GM21576 (cell line): ENCODE measurements around the gene LRRK2.

Experiments used
- ATAC-seq: cut with Tn5 transposase; IDR thresholded peaks from one replicate; pipeline ENCODE4 v1.9.1; 2021; ENCODE audit warnings: mild to moderate bottlenecking, moderate library complexity; ENCODE audit not compliant: unreplicated experiment

The LRRK2 gene

GRCh38 chr12:40224439-40225291 is at the start of gene LRRK2:
Gene LRRK2, plus strand, starts transcription at chr12:40224997. Its CDS starts 135 bp downstream, at chr12:40225132.
- ATAC-seq, result peak; percentile 48

GRCh38 chr12:40175045-40175444 is 49.8 kb upstream of the LRRK2 start:
- no peak for ATAC-seq

DNA sequence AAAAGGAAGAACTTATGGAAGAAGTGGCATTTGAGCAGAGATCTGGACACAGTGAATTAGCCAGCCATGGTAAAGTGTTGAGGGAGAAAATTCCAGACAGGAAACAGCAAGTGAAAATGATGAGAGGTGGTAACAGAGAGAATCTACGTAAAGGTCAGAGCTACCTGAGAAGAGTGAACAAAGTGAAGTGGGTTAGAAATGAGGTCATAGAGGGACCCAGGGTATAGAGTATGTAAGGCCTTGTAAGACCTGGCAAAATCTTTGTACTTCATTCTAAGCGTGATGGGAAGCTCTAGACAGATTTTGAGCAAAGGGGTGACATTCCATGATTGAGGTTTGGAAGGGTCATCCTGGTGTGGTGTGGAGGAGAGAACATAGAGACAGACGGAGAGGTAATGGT is 49.3 kb upstream of the LRRK2 start:
- ATAC-seq, result no peak

DNA sequence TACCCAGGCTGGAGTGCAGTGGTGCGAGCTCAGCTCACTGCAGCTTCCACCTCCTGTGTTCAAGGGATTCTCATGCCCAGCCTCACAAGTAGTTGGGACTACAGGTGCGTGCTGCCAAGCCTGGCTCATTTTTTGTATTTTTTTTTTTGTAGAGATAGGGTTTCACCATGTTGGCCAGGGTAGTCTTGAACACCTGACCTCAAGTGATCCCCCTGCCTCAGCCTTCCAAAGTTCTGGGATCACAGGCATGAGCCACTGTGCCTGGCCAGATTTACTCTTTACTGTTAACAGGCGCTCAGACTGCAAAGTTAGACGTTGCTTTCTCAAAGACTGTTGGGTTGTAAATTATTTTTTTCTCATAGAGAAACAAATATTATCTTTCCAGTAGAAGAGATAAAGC is 46.1 kb upstream of the LRRK2 start:
- ATAC-seq, result no peak

DNA sequence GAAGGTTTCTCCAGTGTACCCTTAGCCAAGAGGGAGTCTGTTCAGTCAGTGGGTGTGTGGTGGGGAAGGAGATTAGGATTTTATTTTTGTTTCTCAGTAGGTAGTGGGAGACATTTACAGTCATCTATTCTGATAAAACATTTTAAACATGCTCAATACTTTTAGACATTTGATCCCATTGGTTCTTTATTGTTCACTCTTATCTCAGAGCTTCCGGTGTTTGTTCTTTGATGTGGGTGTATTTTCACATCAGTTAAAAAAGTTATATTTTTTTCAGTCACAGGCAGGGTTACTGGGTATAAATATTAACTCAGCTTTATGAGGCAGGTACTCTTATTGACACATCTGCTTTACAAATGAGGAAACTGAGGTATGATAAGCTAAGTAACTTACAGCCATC is 43.3 kb upstream of the LRRK2 start:
- no peak for ATAC-seq

DNA sequence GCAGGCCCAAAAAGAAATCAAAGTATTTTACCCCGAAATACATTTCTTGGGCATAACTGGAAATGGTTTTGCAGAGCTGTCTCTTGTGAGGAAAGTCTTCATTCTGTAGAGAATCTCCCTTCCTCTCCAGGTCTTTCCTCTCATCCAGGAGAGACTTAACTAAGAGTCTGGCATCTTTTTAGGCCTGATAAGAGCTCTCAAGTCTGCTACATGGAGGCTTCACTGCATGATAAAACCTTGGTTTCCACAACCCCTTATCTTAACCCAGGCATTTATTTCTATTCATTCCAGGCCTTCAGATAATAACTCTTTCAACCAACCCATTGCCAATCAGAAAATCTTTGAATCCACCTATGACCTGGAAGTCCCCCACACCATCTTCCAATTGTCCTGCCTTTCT is 41.1 kb upstream of the LRRK2 start:
- no peak for ATAC-seq

DNA sequence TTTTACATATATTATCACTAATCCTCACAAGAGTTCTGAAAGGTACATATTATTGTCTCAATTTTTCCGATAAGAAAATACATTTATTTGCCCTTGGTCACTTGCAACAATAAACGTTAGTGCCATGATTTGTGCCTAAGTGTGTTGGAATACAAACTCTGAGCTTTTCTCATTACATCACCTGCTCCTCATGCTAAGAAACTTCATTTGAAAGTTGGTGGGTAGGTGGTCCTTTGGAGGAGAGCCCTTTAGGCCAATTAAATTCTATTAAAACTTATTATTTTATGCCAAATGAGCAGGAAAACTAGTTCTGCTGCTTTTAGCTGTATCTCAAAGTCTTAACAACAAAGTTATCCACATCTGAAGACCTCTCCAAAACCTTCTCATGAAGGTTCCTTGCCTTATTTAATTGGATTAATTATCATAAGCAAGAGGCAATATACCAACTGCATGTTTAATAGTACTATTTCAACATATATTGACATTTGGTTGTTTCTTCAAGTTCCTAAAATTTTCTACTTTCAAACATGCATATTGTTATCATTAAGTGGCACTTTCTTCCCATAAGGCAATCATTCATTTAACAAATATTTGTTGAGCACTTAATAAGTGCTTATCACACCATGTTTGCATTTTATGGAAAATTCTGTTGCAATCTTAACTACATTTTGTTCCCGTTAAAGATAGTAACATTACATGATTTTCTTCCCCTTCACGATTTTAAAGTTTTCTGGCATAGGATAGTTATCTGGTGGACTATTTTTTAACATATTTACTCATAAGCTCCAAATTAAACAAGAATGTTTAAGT is 40.1 kb upstream of the LRRK2 start:
- no peak for ATAC-seq

DNA sequence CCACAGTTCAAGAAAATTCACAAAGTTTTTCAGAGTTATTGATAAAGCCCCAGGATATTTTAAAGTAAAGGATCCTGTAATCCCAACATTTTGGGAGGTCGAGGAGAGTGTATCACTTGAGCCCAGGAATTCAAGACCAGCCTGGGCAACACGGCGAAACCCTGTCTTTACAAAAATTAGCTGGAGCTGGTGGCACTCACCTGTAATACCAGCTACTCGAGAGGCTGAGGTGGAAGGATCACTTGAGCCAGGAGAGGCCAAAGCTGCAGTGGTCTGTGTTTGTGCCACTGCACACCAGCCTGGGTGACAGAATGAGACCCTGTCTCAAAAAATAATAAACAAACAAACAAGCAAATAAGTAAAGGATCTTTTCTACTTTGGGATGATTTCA is 39.5 kb upstream of the LRRK2 start:
- ATAC-seq, result no peak

DNA sequence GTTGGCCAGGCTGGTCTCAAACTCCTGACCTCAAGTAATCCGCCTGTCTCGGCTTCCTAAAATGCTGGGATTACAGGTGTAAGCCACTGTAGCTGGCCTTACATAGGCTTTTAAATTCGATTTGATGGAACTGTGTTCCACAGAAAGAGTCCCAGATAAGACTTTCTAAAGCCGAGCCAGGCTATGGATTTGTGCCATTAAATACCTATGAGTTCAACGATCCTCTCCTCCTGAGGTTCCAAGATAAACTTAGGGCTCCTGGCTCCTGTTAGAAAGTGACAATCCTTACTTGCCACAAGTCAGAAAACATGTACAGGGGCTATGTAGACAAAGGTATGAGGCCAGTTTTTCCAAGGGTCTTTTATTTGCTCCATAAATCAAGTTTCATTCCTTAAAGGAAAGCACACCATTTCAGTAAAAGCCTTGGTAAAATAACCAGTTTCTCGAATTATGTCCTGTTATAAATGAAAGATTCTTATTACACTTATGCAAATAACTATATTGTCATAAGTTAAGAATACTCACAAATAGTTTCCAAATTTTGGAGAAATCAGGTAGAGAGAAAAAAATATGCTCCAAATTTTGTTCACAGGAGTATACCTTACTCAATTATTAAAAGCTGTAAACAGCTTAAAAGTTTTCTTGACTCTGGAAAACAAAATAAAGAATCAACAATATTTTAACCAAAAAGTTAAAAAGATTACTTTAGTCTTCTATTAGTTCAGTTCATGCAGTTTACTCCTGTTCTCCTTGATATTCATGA is 36.1 kb upstream of the LRRK2 start:
- ATAC-seq, result no peak

DNA sequence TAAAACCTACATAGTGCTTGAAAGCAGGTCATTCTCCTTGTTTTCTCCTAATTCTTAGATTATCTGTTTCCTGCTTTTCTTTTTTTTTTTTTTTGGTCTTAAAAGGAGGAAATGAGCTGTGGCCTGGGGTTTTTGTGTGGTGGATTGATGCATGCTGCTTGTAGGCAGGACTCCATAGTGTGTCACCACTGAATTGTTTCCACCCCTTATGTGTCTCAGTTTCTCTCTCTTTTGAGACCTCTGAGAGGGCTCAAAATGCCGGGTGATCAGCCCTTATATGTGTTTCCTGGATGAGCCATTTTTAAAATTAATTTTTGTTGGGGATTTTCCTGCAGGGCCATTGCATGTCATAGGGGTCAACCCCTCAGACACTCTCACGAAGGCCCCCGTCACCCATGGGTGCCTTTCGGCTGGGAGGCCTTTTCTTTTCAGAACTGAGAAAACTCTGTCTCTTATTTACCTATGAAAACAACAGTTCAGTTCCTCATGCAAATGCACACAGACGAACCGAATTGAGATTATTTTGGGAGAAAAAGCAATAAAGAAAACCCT is 32.0 kb upstream of the LRRK2 start:
- peak; percentile 95 for ATAC-seq

GRCh38 chr12:40194846-40195245 is 30.0 kb upstream of the LRRK2 start:
- no peak for ATAC-seq

- no peak for ATAC-seq
Measured at GRCh38 chr12:40197590-40197989, 27.2 kb upstream of the LRRK2 start.

DNA sequence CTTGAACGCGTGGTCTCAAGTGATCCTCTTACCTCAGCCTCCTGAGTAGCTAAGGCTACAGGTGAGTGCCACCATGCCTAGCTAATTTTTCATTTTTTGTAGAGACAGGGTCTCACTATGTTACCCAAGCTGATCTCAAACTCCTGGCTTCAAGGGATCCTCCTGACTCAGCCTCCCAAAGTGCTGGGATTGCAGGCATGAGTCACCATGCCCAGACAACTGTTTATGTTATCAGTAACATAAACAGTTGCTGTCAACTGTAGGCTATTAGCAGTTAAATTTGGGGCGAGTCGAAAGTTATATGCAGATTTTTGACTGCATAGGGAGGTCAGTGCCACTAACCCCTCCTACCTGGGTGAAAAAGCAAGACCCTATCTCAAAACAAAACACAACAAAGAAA is 26.2 kb upstream of the LRRK2 start:
- no peak for ATAC-seq

DNA sequence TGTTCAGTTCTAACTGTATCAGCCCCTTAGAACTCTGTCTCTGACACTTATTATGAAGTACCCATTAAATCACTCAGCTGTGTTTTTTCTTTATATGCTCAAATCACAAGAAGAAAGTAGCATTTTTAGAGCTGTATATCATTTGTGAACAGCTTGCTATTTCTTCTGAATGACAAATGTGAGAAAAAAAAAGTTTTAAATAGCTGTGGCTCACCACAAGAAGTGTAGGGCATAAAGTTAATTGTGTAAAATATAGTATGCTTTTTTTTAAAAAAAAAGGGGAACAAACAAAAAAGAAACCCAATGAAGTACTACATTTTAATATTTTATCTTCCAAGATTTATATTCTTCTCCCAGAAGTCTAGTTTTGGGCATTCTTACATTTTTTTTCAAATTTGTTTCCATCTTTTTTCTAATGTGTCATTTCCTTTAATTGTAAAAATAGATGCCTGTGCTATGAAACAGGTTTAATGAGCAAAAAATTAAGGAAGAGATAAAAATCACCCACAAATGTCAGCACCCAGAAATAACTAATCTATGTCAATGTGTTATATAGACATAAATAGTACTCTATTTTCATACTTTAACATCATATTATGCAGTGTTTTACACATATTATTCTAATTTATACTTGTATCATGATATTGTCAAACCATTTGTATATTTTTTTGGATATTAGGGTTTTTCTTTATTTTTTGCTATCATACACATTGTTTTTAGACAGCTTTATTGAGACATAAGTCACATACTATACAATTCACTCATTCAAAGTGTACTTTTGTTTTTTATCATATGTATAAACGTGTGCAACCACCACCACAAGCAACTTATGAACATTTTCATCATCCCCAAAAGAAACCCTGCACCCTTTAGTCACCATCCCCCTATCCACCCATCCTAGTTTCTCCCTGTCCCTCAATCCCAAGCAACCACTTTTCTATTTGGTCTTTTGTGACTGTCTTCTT is 22.4 kb upstream of the LRRK2 start:
- ATAC-seq, result no peak

DNA sequence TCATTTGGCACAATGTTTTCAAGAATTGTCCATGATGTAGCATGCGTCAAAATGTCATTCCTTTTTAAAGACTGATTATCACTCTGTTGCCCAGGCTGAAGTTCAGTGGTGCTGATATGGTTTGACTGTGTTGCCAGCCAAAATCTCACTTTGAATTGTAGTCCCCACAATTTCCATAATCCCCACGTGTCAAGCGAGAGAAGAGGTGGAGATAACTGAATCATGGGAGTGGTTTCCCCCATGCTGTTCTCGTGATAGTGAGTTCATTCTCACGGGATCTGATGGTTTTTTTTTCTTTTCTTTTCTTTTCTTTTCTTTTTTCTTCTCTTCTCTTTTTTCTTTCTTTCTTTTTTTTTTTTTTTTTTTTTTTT is 21.8 kb upstream of the LRRK2 start:
- ATAC-seq, result no peak

DNA sequence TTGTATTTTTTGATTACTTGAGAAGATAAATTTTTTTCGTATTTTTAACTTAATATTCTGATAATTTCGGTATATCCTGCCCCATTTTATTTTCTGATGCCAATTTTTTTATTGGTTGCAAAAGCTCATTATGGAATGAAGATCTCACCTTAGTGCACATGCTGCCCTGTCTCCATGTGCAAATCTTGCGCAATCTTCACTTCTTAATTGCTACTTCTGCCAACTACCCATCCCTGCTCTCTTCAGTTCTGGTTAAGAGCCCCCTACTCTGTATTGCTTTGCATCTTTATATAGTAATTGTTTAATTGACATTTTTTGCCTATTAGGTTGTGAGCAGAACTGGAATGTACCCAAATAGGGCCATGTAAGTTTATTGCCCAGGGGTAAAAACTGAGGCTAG is 20.5 kb upstream of the LRRK2 start:
- no peak for ATAC-seq

DNA sequence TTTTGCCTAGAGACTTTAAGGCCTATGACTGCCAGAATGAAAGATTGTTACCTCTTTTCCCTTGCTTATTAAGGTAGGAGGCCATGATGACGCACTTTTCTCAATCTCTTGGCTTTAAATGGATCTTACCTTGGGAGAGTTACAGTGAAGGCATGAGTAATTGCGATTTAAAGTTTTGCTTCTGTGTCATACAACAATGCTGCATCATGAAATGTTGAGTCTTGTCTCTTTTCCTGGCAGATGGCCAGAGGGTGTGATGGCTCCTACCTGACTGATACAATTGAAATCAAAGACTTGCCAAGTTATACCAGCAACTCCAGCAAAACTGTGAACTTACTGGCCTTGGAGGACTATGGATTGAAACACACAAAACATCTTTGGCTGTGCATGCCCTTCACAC is 17.2 kb upstream of the LRRK2 start:
- no peak for ATAC-seq

- peak; percentile 96 for ATAC-seq
Measured at GRCh38 chr12:40208707-40209446, 15.9 kb upstream of the LRRK2 start.

DNA sequence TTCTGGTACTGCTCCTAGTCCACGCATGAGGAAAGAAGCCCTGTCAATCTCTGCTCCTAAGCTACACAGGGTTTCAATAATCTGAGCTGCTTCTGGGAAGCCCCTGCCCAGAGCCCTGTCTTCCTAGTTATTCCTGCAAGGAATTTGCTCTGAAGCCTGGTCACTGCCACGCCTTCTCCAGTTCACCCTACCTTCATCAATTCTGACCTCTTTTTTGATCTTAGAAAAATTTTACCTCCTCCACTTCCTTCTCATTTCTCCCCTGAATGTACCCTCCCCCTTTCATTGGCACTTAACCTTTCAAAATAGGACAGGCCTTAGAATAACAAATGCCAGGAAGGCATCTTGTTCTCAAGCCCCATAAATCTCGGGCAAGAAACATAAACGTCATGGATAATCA is 14.9 kb upstream of the LRRK2 start:
- ATAC-seq, result no peak
